HG03108 (cell line): ENCODE measurements around the gene EHF.
A peak's percentile ranks its signal among the peaks of the same experiment; 100 is the strongest.

Experiments
- ATAC-seq: cut with Tn5 transposase; IDR thresholded peaks from one replicate; pipeline ENCODE4 v1.9.1; 2021; ENCODE audit warnings: moderate library complexity; ENCODE audit not compliant: unreplicated experiment

The EHF gene

GRCh38 chr11:34601609-34602008 lies 19.3 kb upstream of the EHF start:
- ATAC-seq: no peak

- no peak for ATAC-seq
Observed at GRCh38 chr11:34602245-34602644, 18.6 kb upstream of the EHF start.

GRCh38 chr11:34603129-34604001 lies 17.5 kb upstream of the EHF start:
- ATAC-seq: no peak

GRCh38 chr11:34604145-34604544 lies 16.7 kb upstream of the EHF start:
- no peak for ATAC-seq

GRCh38 chr11:34604911-34605310 lies 16.0 kb upstream of the EHF start:
- ATAC-seq: no peak

- no peak for ATAC-seq
Observed at GRCh38 chr11:34605481-34606325, 15.2 kb upstream of the EHF start.

GRCh38 chr11:34606326-34607120 lies 14.4 kb upstream of the EHF start:
- no peak for ATAC-seq

GRCh38 chr11:34609187-34609751 lies 11.6 kb upstream of the EHF start:
- no peak for ATAC-seq

GRCh38 chr11:34609850-34610249 lies 11.0 kb upstream of the EHF start:
- no peak for ATAC-seq

GRCh38 chr11:34610324-34611041 lies 10.4 kb upstream of the EHF start:
- ATAC-seq: no peak

- ATAC-seq: no peak
Observed at GRCh38 chr11:34613015-34613414, 7.9 kb upstream of the EHF start.

- peak; percentile 72 for ATAC-seq
Observed at GRCh38 chr11:34613552-34614056, 7.3 kb upstream of the EHF start.

GRCh38 chr11:34614344-34615104 lies 6.4 kb upstream of the EHF start:
- no peak for ATAC-seq

- no peak for ATAC-seq
Observed at GRCh38 chr11:34616086-34616485, 4.8 kb upstream of the EHF start.

- no peak for ATAC-seq
Observed at GRCh38 chr11:34616830-34617504, 3.9 kb upstream of the EHF start.

GRCh38 chr11:34618406-34618805 lies 2.5 kb upstream of the EHF start:
- ATAC-seq: no peak

- no peak for ATAC-seq
Observed at GRCh38 chr11:34619062-34619516, 1.8 kb upstream of the EHF start.

- no peak for ATAC-seq
Observed at GRCh38 chr11:34620202-34620601, 691 bp upstream of the EHF start.

GRCh38 chr11:34621876-34622275 lies 983 bp downstream of the EHF start:
- ATAC-seq: no peak
